Stimulated activated CD4-positive, alpha-beta T cell treated with anti-CD3 and anti-CD28 coated beads, Interleukin-1b, Interleukin-23, amount 100 ng/mL, for 48 hours (primary cell): ENCODE results near the gene SARS1.

ENCODE experiments used
- DNase-seq: peaks from one replicate; pipeline ENCODE4 v3.0.0-alpha.2; 2020

SARS1 gene

DNA sequence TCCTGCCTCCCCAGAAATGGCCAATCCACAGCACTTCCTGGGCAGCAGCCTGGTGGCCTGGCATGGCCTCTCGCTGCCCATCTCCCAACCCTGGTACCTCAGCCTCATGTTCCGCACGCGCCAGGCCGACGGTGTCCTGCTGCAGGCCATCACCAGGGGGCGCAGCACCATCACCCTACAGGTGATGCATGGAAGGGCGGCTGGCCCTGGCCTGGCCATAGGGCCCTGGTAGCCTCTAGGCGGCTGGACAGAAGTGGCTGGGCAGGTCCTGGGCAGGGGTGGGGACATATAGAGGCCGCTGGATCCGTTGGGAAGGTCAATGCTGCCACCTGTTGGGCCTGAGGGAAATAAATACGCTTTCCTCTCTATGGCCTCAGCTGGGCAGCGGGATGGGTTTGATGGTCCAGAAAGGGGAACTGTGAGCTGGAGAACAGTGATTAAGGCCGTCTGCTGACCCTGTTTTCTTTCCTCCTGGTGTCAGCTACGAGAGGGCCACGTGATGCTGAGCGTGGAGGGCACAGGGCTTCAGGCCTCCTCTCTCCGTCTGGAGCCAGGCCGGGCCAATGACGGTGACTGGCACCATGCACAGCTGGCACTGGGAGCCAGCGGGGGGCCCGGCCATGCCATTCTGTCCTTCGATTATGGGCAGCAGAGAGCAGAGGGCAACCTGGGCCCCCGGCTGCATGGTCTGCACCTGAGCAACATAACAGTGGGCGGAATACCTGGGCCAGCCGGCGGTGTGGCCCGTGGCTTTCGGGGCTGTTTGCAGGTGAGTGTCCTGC is 50.1 kb downstream of the SARS1 start:
- DNase-seq: peak; percentile 84

DNA sequence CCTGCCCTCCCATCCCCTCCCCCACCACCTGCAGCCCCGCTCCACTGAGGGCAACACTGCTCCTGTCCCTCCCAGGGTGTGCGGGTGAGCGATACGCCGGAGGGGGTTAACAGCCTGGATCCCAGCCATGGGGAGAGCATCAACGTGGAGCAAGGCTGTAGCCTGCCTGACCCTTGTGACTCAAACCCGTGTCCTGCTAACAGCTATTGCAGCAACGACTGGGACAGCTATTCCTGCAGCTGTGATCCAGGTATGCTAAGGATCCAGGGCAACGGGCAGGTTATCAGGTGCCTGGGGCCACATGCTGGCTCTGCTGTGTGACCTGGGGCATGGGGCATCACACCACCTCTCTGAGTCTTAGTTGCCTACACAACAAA is 50.6 kb downstream of the SARS1 start:
- no peak for DNase-seq

DNA sequence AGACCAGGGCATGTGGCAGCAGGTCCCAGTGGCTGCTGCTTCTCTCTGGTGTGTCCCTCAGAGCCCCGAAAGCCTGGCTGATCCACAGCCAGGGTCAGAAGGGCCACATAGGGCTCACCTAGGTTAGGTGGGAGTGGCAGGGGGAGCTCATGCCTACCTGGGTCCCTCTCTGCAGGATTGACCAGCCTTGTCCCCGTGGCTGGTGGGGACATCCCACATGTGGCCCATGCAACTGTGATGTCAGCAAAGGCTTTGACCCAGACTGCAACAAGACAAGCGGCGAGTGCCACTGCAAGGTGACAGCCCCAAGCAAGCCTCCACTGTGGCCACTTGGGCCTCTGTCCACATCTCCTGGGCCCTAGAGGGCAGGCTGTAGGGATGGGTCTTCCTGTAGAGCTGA is 51.3 kb downstream of the SARS1 start:
- no peak for DNase-seq

DNA sequence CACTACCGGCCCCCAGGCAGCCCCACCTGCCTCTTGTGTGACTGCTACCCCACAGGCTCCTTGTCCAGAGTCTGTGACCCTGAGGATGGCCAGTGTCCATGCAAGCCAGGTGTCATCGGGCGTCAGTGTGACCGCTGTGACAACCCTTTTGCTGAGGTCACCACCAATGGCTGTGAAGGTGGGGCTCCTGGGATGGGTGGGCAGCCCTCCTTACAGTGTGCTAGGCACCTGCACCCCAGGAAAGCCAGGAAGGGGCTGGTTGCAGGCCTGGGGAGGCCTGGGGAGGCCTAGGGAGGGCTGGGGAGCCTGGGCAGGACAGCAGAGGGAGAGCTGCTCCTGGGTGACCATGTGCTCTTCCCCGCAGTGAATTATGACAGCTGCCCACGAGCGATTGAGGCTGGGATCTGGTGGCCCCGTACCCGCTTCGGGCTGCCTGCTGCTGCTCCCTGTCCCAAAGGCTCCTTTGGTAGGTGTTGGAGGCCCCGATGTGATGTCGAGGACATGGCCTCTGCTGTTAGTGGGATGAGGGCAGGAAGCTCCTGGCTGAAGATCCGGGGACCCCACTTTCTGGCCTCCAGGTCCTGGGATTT is 52.1 kb downstream of the SARS1 start:
- no peak for DNase-seq

DNA sequence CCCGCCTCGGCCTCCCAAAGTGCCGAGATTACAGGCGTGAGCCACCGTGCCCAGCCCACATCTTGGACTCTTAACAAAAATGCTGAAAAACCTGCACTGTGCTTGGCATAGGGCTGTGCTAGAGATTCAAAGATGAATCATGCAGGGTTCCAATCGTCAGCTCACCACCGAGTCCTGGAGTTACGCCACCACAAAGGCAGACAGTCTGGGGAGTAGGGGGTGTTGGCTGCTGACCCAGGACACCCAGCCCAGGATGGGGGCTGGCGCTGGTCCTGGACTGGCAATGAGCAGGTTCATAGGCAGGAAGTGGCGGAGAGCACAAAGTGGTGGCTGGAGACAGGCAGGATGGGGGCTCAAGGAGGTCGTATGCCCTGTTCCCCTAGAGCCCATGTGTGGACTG is 53.2 kb downstream of the SARS1 start:
- no peak for DNase-seq

DNA sequence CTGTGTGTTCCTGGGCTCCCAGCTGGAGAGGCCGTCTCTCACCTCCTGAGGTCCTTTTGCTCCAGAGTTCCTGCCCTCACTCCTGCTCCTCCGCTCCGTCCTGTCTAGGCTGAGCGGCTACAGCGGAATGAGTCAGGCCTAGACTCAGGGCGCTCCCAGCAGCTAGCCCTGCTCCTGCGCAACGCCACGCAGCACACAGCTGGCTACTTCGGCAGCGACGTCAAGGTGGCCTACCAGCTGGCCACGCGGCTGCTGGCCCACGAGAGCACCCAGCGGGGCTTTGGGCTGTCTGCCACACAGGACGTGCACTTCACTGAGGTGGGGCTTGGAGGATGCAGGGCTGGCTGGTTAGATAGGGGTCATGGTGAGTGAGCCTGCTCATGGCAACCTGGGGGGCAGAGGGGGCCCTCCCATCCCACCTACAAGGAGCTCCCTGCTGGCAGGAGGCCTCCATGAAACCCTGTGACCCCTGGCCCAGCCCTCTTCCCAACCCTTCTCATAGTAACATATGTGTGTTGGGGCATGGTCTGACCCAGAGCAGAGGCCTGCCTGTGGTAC is 54.1 kb downstream of the SARS1 start:
- DNase-seq: no peak

DNA sequence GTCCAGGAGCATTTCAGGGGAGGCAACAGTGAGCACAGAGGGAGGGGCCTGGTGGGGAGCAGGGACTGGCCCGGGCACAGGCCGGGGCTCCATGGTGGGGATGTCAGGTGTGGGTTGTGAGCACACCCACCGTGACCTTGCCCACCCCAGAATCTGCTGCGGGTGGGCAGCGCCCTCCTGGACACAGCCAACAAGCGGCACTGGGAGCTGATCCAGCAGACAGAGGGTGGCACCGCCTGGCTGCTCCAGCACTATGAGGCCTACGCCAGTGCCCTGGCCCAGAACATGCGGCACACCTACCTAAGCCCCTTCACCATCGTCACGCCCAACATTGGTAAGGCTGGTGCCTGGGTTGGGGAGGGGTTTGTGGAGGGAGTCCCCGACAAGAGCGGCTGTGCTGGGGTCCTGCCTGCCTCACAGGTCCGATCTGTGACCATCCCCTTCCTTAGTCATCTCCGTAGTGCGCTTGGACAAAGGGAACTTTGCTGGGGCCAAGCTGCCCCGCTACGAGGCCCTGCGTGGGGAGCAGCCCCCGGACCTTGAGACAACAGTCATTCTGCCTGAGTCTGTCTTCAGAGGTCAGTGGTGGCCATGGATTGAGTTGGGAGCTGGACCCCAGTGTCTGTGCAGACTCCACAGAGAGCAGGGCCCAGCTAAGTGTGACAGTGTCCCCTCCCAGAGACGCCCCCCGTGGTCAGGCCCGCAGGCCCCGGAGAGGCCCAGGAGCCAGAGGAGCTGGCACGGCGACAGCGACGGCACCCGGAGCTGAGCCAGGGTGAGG is 54.9 kb downstream of the SARS1 start:
- no peak for DNase-seq

DNA sequence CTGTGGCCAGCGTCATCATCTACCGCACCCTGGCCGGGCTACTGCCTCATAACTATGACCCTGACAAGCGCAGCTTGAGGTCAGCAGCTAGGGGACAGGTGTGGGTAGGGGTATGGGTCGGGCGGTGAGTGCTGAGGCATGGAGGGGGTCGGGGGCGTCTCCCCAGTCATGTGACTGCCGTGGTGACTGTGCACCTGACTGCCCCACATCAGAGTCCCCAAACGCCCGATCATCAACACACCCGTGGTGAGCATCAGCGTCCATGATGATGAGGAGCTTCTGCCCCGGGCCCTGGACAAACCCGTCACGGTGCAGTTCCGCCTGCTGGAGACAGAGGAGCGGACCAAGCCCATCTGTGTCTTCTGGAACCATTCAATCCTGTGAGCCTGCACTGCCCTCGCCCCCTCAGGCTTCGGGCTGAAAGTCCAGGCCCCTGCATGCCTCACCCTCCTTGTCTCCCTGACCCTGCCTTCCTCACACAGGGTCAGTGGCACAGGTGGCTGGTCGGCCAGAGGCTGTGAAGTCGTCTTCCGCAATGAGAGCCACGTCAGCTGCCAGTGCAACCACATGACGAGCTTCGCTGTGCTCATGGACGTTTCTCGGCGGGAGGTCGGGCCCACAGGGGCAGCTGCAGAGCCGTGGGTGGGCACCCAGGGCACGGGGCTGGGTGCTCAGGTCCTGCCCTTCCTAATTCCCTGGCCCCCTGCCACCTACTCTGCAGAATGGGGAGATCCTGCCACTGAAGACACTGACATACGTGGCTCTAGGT is 55.7 kb downstream of the SARS1 start:
- no peak for DNase-seq

DNA sequence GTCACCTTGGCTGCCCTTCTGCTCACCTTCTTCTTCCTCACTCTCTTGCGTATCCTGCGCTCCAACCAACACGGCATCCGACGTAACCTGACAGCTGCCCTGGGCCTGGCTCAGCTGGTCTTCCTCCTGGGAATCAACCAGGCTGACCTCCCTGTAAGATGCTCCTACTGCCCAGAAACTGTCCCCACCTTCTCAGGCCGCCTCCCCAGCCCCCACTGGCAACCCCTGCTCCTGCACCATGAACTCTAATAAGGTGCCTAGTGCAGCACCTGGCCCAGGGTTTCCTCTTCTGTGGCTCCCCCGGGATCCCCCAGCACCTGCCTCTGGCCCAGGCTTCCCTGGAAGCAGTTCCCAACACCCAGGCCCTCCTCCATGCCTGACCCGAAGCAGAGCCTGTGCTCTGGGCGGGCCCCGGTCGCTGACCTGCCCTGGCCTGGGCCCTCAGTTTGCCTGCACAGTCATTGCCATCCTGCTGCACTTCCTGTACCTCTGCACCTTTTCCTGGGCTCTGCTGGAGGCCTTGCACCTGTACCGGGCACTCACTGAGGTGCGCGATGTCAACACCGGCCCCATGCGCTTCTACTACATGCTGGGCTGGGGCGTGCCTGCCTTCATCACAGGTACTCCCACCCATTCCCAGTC is 56.4 kb downstream of the SARS1 start:
- no peak for DNase-seq

DNA sequence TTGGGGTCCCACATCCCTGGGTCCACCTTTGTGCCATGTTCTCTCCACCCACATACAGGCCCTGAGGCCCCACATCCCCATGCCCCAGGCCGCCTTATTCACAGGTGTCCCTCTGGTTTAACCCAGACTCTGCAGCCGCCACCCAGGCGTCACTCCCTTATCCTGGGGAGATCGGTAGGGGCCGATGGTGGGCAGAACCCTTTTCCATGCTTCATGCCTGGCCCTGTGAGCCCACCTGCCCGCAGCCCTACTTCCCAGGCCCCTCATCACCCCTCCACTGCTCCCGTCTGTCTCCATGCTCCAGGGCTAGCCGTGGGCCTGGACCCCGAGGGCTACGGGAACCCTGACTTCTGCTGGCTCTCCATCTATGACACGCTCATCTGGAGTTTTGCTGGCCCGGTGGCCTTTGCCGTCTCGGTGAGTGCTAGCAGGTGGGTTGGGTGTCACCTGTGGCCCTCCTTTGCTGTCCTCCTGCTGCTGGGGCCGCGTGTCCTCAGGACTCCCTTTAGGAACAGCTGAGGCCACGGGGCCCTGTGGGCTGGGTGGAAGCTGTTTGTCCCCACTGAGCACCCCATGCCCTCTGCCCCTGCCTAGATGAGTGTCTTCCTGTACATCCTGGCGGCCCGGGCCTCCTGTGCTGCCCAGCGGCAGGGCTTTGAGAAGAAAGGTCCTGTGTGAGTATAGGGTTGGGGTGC is 57.1 kb downstream of the SARS1 start:
- DNase-seq: no peak

DNA sequence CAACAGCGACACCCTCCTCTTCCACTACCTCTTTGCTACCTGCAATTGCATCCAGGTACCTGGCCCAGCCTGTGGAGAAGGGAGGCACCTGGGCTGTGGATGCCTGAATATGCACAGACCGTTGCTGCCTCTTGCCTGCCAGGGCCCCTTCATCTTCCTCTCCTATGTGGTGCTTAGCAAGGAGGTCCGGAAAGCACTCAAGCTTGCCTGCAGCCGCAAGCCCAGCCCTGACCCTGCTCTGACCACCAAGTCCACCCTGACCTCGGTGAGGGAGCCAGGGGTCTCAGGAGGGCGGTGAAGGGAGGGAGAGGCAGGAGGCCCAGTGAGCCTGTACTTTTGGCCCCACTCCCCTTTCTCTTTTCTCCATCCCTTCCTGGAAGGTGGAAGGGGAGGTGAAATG is 57.7 kb downstream of the SARS1 start:
- no peak for DNase-seq

DNA sequence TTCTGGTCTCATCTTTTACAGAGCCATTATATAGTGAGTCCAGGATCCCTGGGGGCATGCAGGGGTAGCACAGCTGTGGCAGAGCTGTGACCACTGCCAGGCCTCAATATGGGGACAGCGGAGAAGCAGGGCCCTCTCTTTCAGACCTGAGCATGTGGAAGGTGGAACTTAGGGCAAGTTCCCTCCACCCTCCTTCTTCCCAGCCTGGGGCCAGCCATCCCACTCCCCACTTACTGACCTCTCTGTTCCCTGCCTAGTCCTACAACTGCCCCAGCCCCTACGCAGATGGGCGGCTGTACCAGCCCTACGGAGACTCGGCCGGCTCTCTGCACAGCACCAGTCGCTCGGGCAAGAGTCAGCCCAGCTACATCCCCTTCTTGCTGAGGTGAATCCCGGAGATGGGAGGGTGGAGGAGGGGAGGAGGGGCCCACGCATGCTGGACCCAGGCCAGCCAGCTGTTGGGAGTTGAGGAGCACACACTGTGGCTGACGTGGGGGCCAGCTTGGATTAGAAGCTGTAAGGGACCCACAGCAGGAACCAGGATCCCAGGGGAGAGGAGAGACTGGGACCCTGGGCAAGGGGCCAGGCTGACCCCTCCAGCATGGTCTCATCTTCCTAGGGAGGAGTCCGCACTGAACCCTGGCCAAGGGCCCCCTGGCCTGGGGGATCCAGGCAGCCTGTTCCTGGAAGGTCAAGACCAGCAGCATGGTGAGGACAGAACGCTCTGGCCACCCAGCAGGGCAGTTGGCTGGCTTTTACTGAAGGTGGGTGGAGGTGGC is 58.5 kb downstream of the SARS1 start:
- DNase-seq: no peak

DNA sequence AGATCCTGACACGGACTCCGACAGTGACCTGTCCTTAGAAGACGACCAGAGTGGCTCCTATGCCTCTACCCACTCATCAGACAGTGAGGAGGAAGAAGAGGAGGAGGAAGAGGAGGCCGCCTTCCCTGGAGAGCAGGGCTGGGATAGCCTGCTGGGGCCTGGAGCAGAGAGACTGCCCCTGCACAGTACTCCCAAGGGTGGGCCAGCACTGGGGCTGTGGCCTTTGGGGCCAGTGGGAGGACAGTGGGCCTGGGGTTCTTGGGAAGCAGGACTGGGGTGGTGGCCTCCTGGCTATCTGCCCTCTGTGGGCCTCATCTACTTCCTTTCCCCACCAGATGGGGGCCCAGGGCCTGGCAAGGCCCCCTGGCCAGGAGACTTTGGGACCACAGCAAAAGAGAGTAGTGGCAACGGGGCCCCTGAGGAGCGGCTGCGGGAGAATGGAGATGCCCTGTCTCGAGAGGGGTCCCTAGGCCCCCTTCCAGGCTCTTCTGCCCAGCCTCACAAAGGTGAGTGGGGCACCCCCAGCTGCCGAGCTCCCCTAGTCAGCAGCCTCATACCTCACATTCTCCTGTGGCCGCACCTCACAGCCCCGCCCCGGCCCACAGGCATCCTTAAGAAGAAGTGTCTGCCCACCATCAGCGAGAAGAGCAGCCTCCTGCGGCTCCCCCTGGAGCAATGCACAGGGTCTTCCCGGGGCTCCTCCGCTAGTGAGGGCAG is 59.3 kb downstream of the SARS1 start:
- DNase-seq: no peak

DNA sequence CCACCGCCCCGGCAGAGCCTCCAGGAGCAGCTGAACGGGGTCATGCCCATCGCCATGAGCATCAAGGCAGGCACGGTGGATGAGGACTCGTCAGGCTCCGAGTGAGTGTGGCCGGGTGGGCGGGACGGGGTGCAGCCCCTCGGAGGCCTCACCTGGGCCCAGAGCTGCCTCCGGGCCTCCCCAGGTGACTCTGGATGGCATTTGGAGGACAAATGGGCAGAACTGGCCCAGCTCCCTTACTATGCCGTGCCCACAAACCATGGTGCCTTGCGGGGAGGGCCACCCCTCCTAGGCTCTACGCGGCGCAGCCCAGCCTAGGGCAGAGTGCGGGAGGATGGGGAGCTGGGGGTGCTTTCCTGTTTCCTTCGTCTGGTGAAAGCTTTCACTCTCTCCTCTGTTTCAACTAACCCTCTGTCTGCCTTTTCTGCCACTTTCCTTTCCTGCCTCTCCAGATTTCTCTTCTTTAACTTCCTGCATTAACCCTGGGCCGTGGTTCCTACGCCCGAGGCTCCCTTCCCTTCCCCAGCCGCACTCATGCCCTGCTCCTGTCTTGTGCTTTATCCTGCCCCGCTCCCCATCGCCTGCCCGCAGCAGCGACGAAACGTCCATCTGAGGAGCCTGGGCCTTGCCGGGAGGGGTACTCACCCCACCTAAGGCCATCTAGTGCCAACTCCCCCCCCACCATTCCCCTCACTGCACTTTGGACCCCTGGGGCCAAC is 60.0 kb downstream of the SARS1 start:
- no peak for DNase-seq

DNA sequence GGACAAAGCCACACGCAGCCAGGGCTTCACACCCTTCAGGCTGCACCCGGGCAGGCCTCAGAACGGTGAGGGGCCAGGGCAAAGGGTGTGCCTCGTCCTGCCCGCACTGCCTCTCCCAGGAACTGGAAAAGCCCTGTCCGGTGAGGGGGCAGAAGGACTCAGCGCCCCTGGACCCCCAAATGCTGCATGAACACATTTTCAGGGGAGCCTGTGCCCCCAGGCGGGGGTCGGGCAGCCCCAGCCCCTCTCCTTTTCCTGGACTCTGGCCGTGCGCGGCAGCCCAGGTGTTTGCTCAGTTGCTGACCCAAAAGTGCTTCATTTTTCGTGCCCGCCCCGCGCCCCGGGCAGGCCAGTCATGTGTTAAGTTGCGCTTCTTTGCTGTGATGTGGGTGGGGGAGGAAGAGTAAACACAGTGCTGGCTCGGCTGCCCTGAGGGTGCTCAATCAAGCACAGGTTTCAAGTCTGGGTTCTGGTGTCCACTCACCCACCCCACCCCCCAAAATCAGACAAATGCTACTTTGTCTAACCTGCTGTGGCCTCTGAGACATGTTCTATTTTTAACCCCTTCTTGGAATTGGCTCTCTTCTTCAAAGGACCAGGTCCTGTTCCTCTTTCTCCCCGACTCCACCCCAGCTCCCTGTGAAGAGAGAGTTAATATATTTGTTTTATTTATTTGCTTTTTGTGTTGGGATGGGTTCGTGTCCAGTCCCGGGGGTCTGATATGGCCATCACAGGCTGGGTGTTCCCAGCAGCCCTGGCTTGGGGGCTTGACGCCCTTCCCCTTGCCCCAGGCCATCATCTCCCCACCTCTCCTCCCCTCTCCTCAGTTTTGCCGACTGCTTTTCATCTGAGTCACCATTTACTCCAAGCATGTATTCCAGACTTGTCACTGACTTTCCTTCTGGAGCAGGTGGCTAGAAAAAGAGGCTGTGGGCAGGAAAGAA is 61.1 kb downstream of the SARS1 start:
- DNase-seq: no peak

DNA sequence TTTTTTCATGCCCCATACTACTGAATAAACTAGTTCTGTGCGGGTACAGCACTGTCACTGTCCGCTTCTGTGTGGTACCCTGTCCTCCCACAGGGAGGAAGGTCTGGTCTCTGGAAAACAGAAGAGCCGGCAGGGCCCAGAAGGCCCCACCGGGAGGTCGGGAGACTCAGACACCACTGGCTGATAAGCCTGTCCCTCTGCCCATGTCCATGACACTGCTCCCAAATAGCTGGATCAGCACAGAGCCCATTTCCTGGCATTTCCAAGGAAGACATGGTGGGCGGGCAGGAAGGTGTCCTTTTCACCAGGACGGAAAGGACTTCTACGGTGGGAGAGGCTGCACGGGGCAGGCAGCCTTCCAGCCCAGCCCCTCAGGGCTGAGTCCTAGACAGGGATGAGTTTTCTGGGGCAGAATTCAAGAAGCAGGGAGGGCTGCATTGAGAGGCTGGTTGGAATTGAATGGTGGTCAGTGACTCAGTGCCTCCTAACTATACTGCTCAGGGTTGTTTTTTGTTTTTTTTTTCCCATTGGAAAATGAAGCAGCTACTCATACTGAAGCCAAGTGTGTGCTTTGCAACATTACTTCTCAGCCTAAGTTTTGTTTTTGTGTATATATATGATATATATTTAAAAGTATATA is 62.1 kb downstream of the SARS1 start:
- no peak for DNase-seq

DNA sequence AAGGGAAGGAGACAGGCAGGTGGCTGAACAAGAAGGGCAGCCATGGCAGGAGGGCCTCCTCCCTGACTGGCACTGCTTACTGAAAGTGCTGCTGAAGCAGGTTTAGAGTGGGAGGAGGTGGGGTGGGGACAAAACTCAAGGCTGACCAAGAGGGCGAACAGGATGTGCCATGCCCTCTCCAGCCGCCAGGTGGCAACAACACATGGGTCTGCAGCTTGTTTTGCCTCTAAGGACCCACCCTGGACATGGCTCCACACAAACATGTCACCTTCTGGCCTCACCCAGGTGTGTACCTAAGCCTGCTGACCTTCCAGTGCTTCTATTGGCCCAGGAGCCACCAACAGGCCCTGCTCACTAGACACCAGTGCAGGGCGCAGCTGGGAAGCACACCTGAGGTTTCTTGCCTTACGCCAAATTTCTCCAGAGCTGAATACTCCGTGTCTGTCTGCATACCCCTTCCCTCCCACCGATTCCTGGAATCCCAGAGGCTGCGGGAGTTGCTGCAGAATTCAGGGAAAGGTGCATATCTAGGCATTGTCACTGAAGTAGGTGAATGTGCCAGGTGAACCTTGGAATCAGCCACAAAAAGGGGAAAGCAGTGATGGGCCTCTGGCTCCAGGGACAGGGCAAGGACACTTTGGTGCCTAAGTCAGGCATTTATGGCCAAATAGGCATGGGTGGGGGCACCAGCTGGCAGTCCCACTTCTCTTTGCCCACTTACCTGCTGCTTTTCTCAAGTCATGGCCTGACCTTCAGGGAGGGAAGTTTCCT is 63.9 kb downstream of the SARS1 start:
- DNase-seq: peak; percentile 59
